GM23338 (cell line): ENCODE data around the gene OCIAD2. TPM values are rescaled to one million over a fixed set of nuclear protein-coding genes. Genes with fewer than 3 reads are reported as not detected.

Experiments
- ATAC-seq: fragments of 200-7000 bp; cut with Tn5 transposase; 3 replicates; pipeline ENCODE4 v1.9.1; 2020
- DNase-seq: peaks from one replicate; pipeline ENCODE4 v3.0.0-alpha.2; 2015; ENCODE audit warnings: low spot score
- H2AFZ ChIP-seq: fragments of 200-600 bp; sonication (generic); 2 replicates; pipeline ENCODE4 v1.8.0; 2016; ENCODE audit warnings: antibody characterized with exemption, mild to moderate bottlenecking, moderate library complexity
- H3F3A ChIP-seq: fragments of 200-600 bp; sonication (generic); replicated peaks from 2 replicates; pipeline ENCODE4 v1.8.0; 2017; ENCODE audit warnings: antibody characterized with exemption, mixed run types, low read depth
- H3K27ac ChIP-seq: fragments of 200-600 bp; sonication (generic); 2 replicates; pipeline ENCODE4 v1.6.1; 2016; ENCODE audit warnings: low read depth
- H3K27me3 ChIP-seq: fragments of 200-600 bp; sonication (generic); 2 replicates; pipeline ENCODE4 v1.8.0; 2016; ENCODE audit warnings: mild to moderate bottlenecking, mixed run types, moderate library complexity; ENCODE audit not compliant: insufficient read depth
- H3K36me3 ChIP-seq: fragments of 200-600 bp; sonication (generic); 2 replicates; pipeline ENCODE4 v1.8.0; 2016; ENCODE audit warnings: mild to moderate bottlenecking; ENCODE audit not compliant: insufficient read depth
- H3K4me1 ChIP-seq: fragments of 200-600 bp; sonication (generic); 2 replicates; pipeline ENCODE4 v1.8.0; 2016; ENCODE audit warnings: mild to moderate bottlenecking, moderate library complexity; ENCODE audit not compliant: insufficient read depth
- H3K4me2 ChIP-seq: fragments of 200-600 bp; sonication (generic); 2 replicates; pipeline ENCODE4 v1.7.1; 2017; ENCODE audit warnings: mixed run types
- H3K4me3 ChIP-seq: fragments of 200-600 bp; sonication (generic); 2 replicates; pipeline ENCODE4 v1.6.1; 2016; ENCODE audit warnings: mixed run types
- H3K79me2 ChIP-seq: fragments of 200-600 bp; sonication (generic); replicated peaks from 2 replicates; pipeline ENCODE4 v1.8.0; 2017; ENCODE audit warnings: mild to moderate bottlenecking; ENCODE audit not compliant: insufficient read depth
- H3K9me2 ChIP-seq: fragments of 200-600 bp; sonication (generic); 2 replicates; pipeline ENCODE4 v1.8.0; 2017; ENCODE audit not compliant: insufficient read depth
- H4K20me1 ChIP-seq: fragments of 200-600 bp; sonication (generic); replicated peaks from 2 replicates; pipeline ENCODE4 v1.8.0; 2017; ENCODE audit warnings: mild to moderate bottlenecking; ENCODE audit not compliant: insufficient read depth
- H3K27ac Mint-ChIP-seq: 2 replicates; pipeline ENCODE4 v1.8.0; 2020; ENCODE audit warnings: inconsistent platforms, mild to moderate bottlenecking, moderate library complexity, mixed read lengths
- H3K27me3 Mint-ChIP-seq: 3 replicates; pipeline ENCODE4 v1.8.0; 2022; ENCODE audit warnings: low read depth, mild to moderate bottlenecking, moderate library complexity, mixed read lengths, inconsistent platforms; ENCODE audit not compliant: insufficient read depth, poor library complexity
- H3K36me3 Mint-ChIP-seq: 3 replicates; pipeline ENCODE4 v1.8.0; 2021; ENCODE audit warnings: low read depth, mild to moderate bottlenecking, inconsistent platforms, moderate library complexity, mixed read lengths
- H3K4me1 Mint-ChIP-seq: 3 replicates; pipeline ENCODE4 v1.8.0; 2020; ENCODE audit warnings: mild to moderate bottlenecking, inconsistent platforms, mixed read lengths
- H3K4me3 Mint-ChIP-seq: 3 replicates; pipeline ENCODE4 v1.8.0; 2021; ENCODE audit warnings: moderate library complexity, mild to moderate bottlenecking, inconsistent platforms, mixed read lengths
- H3K9me3 Mint-ChIP-seq: 3 replicates; pipeline ENCODE4 v1.8.0; 2020; ENCODE audit warnings: moderate library complexity, mild to moderate bottlenecking, inconsistent platforms, mixed read lengths
- CREB1 ChIP-seq: fragments of 250-450 bp; sonication (Bioruptor Pico); IDR thresholded peaks from 2 replicates; pipeline ENCODE4 v1.5.0; 2020; ENCODE audit warnings: low read depth, mild to moderate bottlenecking, moderate library complexity
- CTCF ChIP-seq, 2 experiments: fragments of 200-600 bp in 1 of 2; sonication (generic) in 1 of 2; conservative IDR thresholded peaks; 2 replicates each; pipeline versions ENCODE4 v1.5.1 to v1.6.1; 2016 to 2017; ENCODE audit warnings: antibody characterized with exemption in 2 of 2, low read depth in 2 of 2, mild to moderate bottlenecking in 2 of 2, moderate library complexity in 1 of 2
- ETS1 ChIP-seq: IDR thresholded peaks from 2 replicates; pipeline ENCODE4 v1.6.1; 2016; ENCODE audit warnings: antibody characterized with exemption
- EZH2 ChIP-seq: fragments of 200-600 bp; sonication (generic); IDR thresholded peaks from one replicate; pipeline ENCODE4 v1.8.0; 2017; ENCODE audit warnings: antibody characterized with exemption, mild to moderate bottlenecking, low read depth; ENCODE audit not compliant: unreplicated experiment
- EZH2phosphoT487 ChIP-seq: fragments of 200-600 bp; sonication (generic); IDR thresholded peaks from one replicate; pipeline ENCODE4 v1.8.1; 2018; ENCODE audit warnings: antibody characterized with exemption; ENCODE audit not compliant: unreplicated experiment
- JUNB ChIP-seq: IDR thresholded peaks from one replicate; pipeline ENCODE4 v1.6.1; 2016; ENCODE audit warnings: antibody characterized with exemption; ENCODE audit not compliant: unreplicated experiment
- NANOG ChIP-seq: IDR thresholded peaks from 2 replicates; pipeline ENCODE4 v1.6.1; 2016; ENCODE audit warnings: antibody characterized with exemption, borderline replicate concordance
- POLR2AphosphoS5 ChIP-seq: IDR thresholded peaks from 2 replicates; pipeline ENCODE4 v1.6.1; 2016; ENCODE audit warnings: antibody characterized with exemption, low read depth
- REST ChIP-seq: IDR thresholded peaks from one replicate; pipeline ENCODE4 v1.6.1; 2018; ENCODE audit warnings: antibody characterized with exemption; ENCODE audit not compliant: unreplicated experiment
- STAT1 ChIP-seq: IDR thresholded peaks from one replicate; pipeline ENCODE4 v1.6.1; 2016; ENCODE audit warnings: antibody characterized with exemption; ENCODE audit not compliant: unreplicated experiment
- ZNF114 ChIP-seq: fragments of 250-450 bp; sonication (Bioruptor Pico); IDR thresholded peaks from 2 replicates; pipeline ENCODE4 v1.5.0; 2020; ENCODE audit warnings: mild to moderate bottlenecking, moderate library complexity
- ZNF331 ChIP-seq: fragments of 250-450 bp; sonication (Bioruptor Pico); IDR thresholded peaks from 2 replicates; pipeline ENCODE4 v1.5.0; 2020; ENCODE audit warnings: low read depth, mild to moderate bottlenecking, moderate library complexity
- ZNF462 ChIP-seq: fragments of 250-450 bp; sonication (Bioruptor Pico); IDR thresholded peaks from 2 replicates; pipeline ENCODE4 v1.5.0; 2020; ENCODE audit warnings: mild to moderate bottlenecking, moderate library complexity
- polyA plus RNA-seq: library from polyadenylated mRNA; unstranded; fragments of >200 nt; fragmentation: Nextera tagmentation; extraction: Ambion mirVana; gene quantifications from 2 replicates; pipeline ENCODE4 v1.2.1, GENCODE V29; 2016
- total RNA-seq: library from RNA; depleted of rRNA; stranded (reverse); fragments of >200 nt; shearing (Covaris generic); gene quantifications from 2 replicates; pipeline ENCODE4 v1.2.3, GENCODE V29; 2014

Gene OCIAD2
- total and polyA plus RNA-seq, 2 experiments from 2014 or later = 36.8 to 317 TPM

- Histone ChIP-seq H3K9me2 (no peaks in the 10 kb centered on the region), H3F3A (no peaks in the 10 kb centered on the region), H3K27ac (no peak overlapping the region), H3K79me2 (no peaks in the 10 kb centered on the region), H3K4me3 (no peak overlapping the region), H4K20me1 (no peaks in the 10 kb centered on the region), H3K4me1 (no peaks in the 10 kb centered on the region), H2AFZ (no peak overlapping the region), H3K4me2 (no peak overlapping the region), H3K27me3 (no peaks in the 10 kb centered on the region), H3K36me3 (peaks cover 11% of the 10 kb centered on the region; the same call in 1 of the 2 replicates)
- H3K36me3 Mint-ChIP-seq = peaks cover 27% of the 10 kb centered on the region
- peaks cover 3% of the 10 kb centered on the region for H3K27me3 Mint-ChIP-seq
- no peak overlapping the region for H3K4me3 Mint-ChIP-seq
- TF ChIP-seq EZH2 = no peak
- TF ChIP-seq CTCF (conservative IDR thresholded peaks at IDR 0.05; ENCODE audit: low read depth in 2 of 2) = no peak
- TF ChIP-seq POLR2AphosphoS5 = no peak
- TF ChIP-seq JUNB = no peak
- no peak for TF ChIP-seq ZNF114 (CRISPR knock-in tag)
- TF ChIP-seq STAT1 = no peak
- no peak for TF ChIP-seq REST
- TF ChIP-seq EZH2phosphoT487 = no peak
- no peak for TF ChIP-seq ZNF331 (CRISPR knock-in tag)
- TF ChIP-seq CREB1 (CRISPR knock-in tag) = no peak
- no peak for TF ChIP-seq NANOG
- no peak for TF ChIP-seq ZNF462 (CRISPR knock-in tag)
- no peak for TF ChIP-seq ETS1
- DNase-seq (no peak), ATAC-seq (no peak)
- peaks cover 23% of the 10 kb centered on the region for H3K9me3 Mint-ChIP-seq
- H3K4me1 Mint-ChIP-seq = no peaks in the 10 kb centered on the region
- H3K27ac Mint-ChIP-seq = no peak overlapping the region
Observed at GRCh38 chr4:48863728-48864127, 42.8 kb downstream of the OCIAD2 start.
